ENCODE measurements around the gene GUCY1B1.

DNA sequence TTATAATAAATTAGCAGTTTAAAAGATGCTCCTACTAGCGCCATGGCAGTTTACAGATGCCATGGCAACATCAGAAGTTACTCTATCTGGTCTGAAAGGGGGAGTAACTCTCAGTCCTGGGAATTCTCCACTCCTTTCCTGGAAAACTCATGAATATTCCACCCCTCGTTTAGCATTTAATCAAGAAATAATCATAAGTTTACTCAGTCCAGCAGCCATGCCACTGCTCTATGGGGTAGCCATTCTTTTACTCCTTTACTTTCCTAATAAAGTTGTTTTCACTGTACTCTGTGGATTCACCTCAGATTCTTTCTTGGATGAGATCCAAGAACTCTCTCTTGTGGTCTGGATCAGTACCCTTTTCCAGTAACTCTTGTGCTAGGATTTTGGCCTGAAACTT, 52.3 kb downstream of the GUCY1B1 start:
- TF ChIP-seq, protein P1, sequence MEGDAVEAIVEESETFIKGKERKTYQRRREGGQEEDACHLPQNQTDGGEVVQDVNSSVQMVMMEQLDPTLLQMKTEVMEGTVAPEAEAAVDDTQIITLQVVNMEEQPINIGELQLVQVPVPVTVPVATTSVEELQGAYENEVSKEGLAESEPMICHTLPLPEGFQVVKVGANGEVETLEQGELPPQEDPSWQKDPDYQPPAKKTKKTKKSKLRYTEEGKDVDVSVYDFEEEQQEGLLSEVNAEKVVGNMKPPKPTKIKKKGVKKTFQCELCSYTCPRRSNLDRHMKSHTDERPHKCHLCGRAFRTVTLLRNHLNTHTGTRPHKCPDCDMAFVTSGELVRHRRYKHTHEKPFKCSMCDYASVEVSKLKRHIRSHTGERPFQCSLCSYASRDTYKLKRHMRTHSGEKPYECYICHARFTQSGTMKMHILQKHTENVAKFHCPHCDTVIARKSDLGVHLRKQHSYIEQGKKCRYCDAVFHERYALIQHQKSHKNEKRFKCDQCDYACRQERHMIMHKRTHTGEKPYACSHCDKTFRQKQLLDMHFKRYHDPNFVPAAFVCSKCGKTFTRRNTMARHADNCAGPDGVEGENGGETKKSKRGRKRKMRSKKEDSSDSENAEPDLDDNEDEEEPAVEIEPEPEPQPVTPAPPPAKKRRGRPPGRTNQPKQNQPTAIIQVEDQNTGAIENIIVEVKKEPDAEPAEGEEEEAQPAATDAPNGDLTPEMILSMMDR (IDR thresholded peaks at IDR 0.05 in 8 of 11, conservative IDR thresholded peaks at IDR 0.05 in 3 of 11): no peak
- TF ChIP-seq POLR2AphosphoS5 (IDR thresholded peaks at IDR 0.05) (no peak), POLR2A (IDR thresholded peaks at IDR 0.05) (no peak)

All from spleen (tissue), 7 donors.